Measurements from ENCODE around the gene LZIC. TPM values are rescaled to one million over a fixed set of nuclear protein-coding genes. Genes with fewer than 3 reads are reported as not detected.
A peak's percentile ranks its signal among the peaks of the same experiment; 100 is the strongest.

LZIC gene
- total RNA-seq, 4 donors from 2014 or later = 21.6 to 40.2 (median 32.0) TPM

DNA sequence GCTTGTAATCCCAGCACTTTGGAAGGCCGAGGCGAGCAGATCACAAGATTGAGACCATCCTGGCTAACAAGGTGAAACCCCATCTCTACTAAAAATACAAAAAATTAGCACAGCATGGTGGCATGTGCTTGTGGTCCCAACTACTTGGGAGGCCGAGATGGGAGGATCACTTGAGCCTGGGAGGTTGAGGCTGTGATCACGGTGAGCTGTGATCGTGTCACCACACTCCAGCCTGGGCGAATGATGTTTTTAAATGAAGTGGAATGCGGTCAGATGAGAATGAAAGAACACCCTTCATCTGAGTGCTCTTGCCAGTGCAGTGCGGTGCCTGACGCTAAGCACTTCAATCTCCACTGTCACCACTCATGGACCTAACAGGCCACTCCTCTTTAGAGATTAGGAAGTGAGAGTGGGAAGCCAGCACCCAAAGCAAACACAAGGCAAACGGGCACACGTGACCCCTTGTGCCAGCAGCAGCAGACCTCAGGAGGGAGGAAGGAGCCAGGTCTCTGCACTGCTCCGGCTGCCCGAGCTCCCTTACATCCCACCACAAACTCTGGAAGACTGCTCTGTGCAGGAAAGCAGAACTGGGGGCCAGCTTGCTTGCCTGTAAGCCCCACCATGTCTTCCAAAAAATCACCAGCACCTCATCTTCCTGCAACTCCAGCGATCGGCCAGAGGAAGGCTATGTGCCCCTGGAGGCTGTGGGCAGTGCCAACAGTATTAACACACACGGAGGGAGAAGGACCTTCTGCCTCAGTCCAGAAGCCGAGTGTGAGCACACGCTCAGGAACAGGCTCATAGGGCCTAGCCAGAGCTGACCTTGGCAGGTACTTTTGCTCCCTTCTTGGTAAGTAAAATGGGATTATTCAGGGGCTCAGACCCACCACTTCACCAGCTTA lies 42.8 kb downstream of the LZIC start:
- peak in 1 of 2 donors; percentile 34 for TF ChIP-seq EP300 (IDR thresholded peaks at IDR 0.05)
- no peak for TF ChIP-seq CTCF (IDR thresholded peaks at IDR 0.05)
- TF ChIP-seq POLR2A (IDR thresholded peaks at IDR 0.05) = peak in 1 of 2 donors; percentile 36
- peak in 1 of 2 donors; percentile 41 for DNase-seq (ENCODE audit: low spot score in 2 of 2)
- H3K27ac ChIP-seq = peak overlapping the region in 3 of 4 donors; percentile 12 to 76 (median 56)
- no peaks in the 10 kb centered on the region for H3K9me3 ChIP-seq
- H3K36me3 ChIP-seq = no peaks in the 10 kb centered on the region
- H3K27me3 ChIP-seq = no peaks in the 10 kb centered on the region
- peak overlapping the region in 2 of 4 donors; percentile 11 to 27 for H3K4me3 ChIP-seq
- WGBS, 2 donors = 44 to 48% methylated on average over 15 to 18 of the region's 18 CpGs
- peaks cover 0 to 26% (median 10%) of the 10 kb centered on the region in 4 donors for H3K4me1 ChIP-seq

DNA sequence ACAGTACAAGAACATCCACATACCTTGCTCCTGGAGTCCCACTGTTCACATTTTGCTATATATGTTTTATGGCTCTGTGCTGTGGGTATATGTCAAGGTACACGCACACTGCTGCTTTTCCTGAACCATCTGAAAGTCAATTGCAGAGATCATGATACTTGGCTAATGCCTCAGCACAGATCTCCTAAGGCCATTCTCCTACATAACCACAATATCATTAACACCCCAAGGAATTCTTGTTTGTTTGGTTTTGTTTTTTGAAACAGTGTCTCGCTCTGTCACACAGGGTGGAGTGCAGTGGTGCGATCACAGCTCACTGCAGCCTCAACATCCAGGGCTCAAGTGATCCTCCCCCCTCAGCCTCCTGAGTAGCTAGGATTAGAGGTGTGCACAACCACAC lies 49.1 kb downstream of the LZIC start:
- 84 to 92% methylated on average over 3 of the region's 3 CpGs for WGBS, 2 donors
- no peaks in the 10 kb centered on the region for H3K27me3 ChIP-seq
- H3K36me3 ChIP-seq = peaks cover 0 to 5% (median 0%) of the 10 kb centered on the region in 3 donors
- TF ChIP-seq CTCF (IDR thresholded peaks at IDR 0.05) (no peak), POLR2A (IDR thresholded peaks at IDR 0.05) (no peak), EP300 (IDR thresholded peaks at IDR 0.05) (no peak)
- no peak for DNase-seq (ENCODE audit: low spot score in 2 of 2)
- H3K27ac ChIP-seq = no peak overlapping the region
- no peaks in the 10 kb centered on the region for H3K9me3 ChIP-seq
- peaks cover 0 to 29% (median 6%) of the 10 kb centered on the region in 4 donors for H3K4me1 ChIP-seq
- H3K4me3 ChIP-seq = no peak overlapping the region

GRCh38 chr1:9892563-9893528 lies 50.3 kb downstream of the LZIC start:
- no peak for DNase-seq (ENCODE audit: low spot score in 2 of 2)
- TF ChIP-seq EP300 (IDR thresholded peaks at IDR 0.05) = peak in 1 of 2 donors; percentile 24
- no peak for TF ChIP-seq CTCF (IDR thresholded peaks at IDR 0.05)
- H3K4me3 ChIP-seq = no peak overlapping the region
- WGBS, 2 donors = 72% methylated on average over 14 of the region's 14 CpGs
- H3K27me3 ChIP-seq = no peaks in the 10 kb centered on the region
- peaks cover 0 to 5% (median 0%) of the 10 kb centered on the region in 3 donors for H3K36me3 ChIP-seq
- peak overlapping the region in 2 of 4 donors; percentile 60 to 67 for H3K27ac ChIP-seq
- H3K9me3 ChIP-seq = no peaks in the 10 kb centered on the region
- H3K4me1 ChIP-seq = peaks cover 0 to 31% (median 6%) of the 10 kb centered on the region in 4 donors

DNA sequence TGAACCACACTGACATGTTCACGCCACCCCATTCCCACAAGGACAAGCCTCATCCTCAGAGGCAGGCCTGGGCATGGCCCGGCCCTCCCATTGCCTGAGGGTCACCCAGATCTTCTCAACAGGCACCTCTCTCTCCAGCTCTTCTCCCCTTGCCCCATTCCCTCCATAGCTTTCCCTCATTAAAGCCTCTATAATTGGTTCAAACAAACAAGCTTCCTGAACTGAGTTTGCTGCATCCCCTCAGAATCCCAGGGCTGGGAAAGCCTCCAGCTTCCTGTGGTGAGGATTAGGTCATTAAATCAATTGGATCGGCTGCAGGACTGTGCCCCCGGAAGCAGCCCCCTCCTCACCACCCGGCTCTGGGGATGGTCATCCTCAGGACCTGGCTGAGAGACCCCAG lies 52.0 kb downstream of the LZIC start:
- Histone ChIP-seq H3K9me3 (no peaks in the 10 kb centered on the region), H3K27ac (no peak overlapping the region), H3K27me3 (no peaks in the 10 kb centered on the region), H3K4me1 (peaks cover 0 to 31% (median 6%) of the 10 kb centered on the region in 4 donors), H3K4me3 (no peak overlapping the region), H3K36me3 (peaks cover 0 to 9% (median 0%) of the 10 kb centered on the region in 3 donors)
- TF ChIP-seq EP300 (IDR thresholded peaks at IDR 0.05) (no peak), POLR2A (IDR thresholded peaks at IDR 0.05) (no peak), CTCF (IDR thresholded peaks at IDR 0.05) (no peak)
- 56 to 67% methylated on average over 4 to 5 of the region's 5 CpGs for WGBS, 2 donors
- no peak for DNase-seq (ENCODE audit: low spot score in 2 of 2)
